Endothelial cell of umbilical vein (primary cell): ENCODE data around the gene CDH19.

Source experiments
- CTCF ChIP-seq, 2 donors: IDR thresholded peaks; 1 replicate in 1 of 2; 2 replicates in 1 of 2; pipeline ENCODE4 v1.5.1; 2011; ENCODE audit warnings: low read length in 2 of 2, mild to moderate bottlenecking in 2 of 2, moderate library complexity in 2 of 2, control low read depth in 1 of 2, inconsistent platforms in 1 of 2, low read depth in 1 of 2; ENCODE audit not compliant: insufficient read depth in 1 of 2; ENCODE audit errors: extremely low read depth in 1 of 2
- EZH2 ChIP-seq: IDR thresholded peaks from 2 replicates; pipeline ENCODE4 v1.6.1; 2012; ENCODE audit warnings: borderline replicate concordance, low read depth, mild to moderate bottlenecking, moderate library complexity, low read length, inconsistent platforms; ENCODE audit not compliant: severe bottlenecking
- POLR2A ChIP-seq: IDR thresholded peaks from 2 replicates; pipeline ENCODE4 v1.6.1; 2012; ENCODE audit warnings: low read depth, mild to moderate bottlenecking, control low read depth, low read length
- POLR2AphosphoS5 ChIP-seq: IDR thresholded peaks from 2 replicates; pipeline ENCODE4 v1.6.1; 2012; ENCODE audit warnings: low read depth, mild to moderate bottlenecking, control low read depth, low read length, moderate library complexity; ENCODE audit not compliant: insufficient read depth

- TF ChIP-seq POLR2A (no peak), CTCF (IDR thresholded peaks at IDR 0.05; ENCODE audit: extremely low read depth in 1 of 2, insufficient read depth in 1 of 2, low read depth in 1 of 2, low read length in 2 of 2) (no peak), EZH2 (no peak), POLR2AphosphoS5 (no peak)
Measured at GRCh38 chr18:66601649-66602048, 2.2 kb downstream of the CDH19 start.
